SU-DHL-6 (cell line): ENCODE measurements around the gene UBE2D3.

Source experiments
- H2AFZ ChIP-seq: fragments of 200-600 bp; sonication (generic); 2 replicates; pipeline ENCODE4 v1.6.1; 2014; ENCODE audit warnings: low read depth, mild to moderate bottlenecking, moderate library complexity, mixed read lengths, antibody characterized with exemption, low read length; ENCODE audit not compliant: severe bottlenecking
- H3F3A ChIP-seq: fragments of 200-600 bp; shearing (Covaris generic); 2 replicates; pipeline ENCODE4 v1.6.0; 2016; ENCODE audit warnings: antibody characterized with exemption, mild to moderate bottlenecking; ENCODE audit not compliant: insufficient read depth
- H3K27ac ChIP-seq: fragments of 200-600 bp; sonication (generic); 2 replicates; pipeline ENCODE4 v1.5.1; 2016; ENCODE audit warnings: low read depth, mild to moderate bottlenecking, low read length, moderate library complexity, mixed read lengths
- H3K27me3 ChIP-seq: fragments of 200-600 bp; sonication (generic), shearing (Covaris generic); 2 replicates; pipeline ENCODE4 v1.6.0; 2014; ENCODE audit warnings: mild to moderate bottlenecking, low read length
- H3K36me3 ChIP-seq: fragments of 200-600 bp; sonication (generic); 2 replicates; pipeline ENCODE4 v1.6.1; 2014; ENCODE audit warnings: mild to moderate bottlenecking, low read length, mixed read lengths
- H3K4me2 ChIP-seq: fragments of 300-600, 200-600 bp; shearing (Covaris generic), sonication (generic); 2 replicates; pipeline ENCODE4 v1.6.0; 2014; ENCODE audit warnings: low read length, low read depth, mild to moderate bottlenecking; ENCODE audit not compliant: poor library complexity, severe bottlenecking
- H3K4me3 ChIP-seq: fragments of 200-600 bp; sonication (generic); 2 replicates; pipeline ENCODE4 v1.5.1; 2014; ENCODE audit warnings: antibody characterized with exemption, low read length, mild to moderate bottlenecking, mixed read lengths; ENCODE audit not compliant: insufficient read depth, poor library complexity, severe bottlenecking
- H3K79me2 ChIP-seq: fragments of 200-600 bp; sonication (generic); 2 replicates; pipeline ENCODE4 v1.6.1; 2014; ENCODE audit warnings: mild to moderate bottlenecking, low read length, moderate library complexity; ENCODE audit not compliant: insufficient read depth
- H3K9ac ChIP-seq: fragments of 200-600 bp; sonication (generic); 2 replicates; pipeline ENCODE4 v1.7.0; 2014; ENCODE audit warnings: mild to moderate bottlenecking, low read length
- H3K9me2 ChIP-seq: fragments of 200-600 bp; sonication (generic); replicated peaks from 2 replicates; pipeline ENCODE4 v1.6.1; 2014; ENCODE audit warnings: low read length; ENCODE audit not compliant: insufficient read depth
- H3K9me3 ChIP-seq: fragments of 200-600 bp; sonication (generic); 2 replicates; pipeline ENCODE4 v1.6.1; 2014; ENCODE audit warnings: low read length, mixed read lengths; ENCODE audit not compliant: insufficient read depth
- H4K20me1 ChIP-seq: fragments of 200-600 bp; sonication (generic); 2 replicates; pipeline ENCODE4 v1.6.1; 2014; ENCODE audit warnings: low read depth, mild to moderate bottlenecking, antibody characterized with exemption, low read length, moderate library complexity, mixed read lengths
- EZH2phosphoT487 ChIP-seq: fragments of 200-600 bp; sonication (generic), shearing (Covaris generic); conservative IDR thresholded peaks from 2 replicates; pipeline ENCODE4 v1.6.1; 2018; ENCODE audit warnings: mild to moderate bottlenecking, antibody characterized with exemption, low read length, moderate library complexity, mixed read lengths
- TF ChIP-seq, protein P1 (sequence below): fragments of 200-600 bp; sonication (generic); IDR thresholded peaks from one replicate; pipeline ENCODE4 v1.5.1; 2017; ENCODE audit warnings: antibody characterized with exemption, mild to moderate bottlenecking, low read length, moderate library complexity; ENCODE audit not compliant: insufficient read depth, poor library complexity, severe bottlenecking

The UBE2D3 gene

DNA sequence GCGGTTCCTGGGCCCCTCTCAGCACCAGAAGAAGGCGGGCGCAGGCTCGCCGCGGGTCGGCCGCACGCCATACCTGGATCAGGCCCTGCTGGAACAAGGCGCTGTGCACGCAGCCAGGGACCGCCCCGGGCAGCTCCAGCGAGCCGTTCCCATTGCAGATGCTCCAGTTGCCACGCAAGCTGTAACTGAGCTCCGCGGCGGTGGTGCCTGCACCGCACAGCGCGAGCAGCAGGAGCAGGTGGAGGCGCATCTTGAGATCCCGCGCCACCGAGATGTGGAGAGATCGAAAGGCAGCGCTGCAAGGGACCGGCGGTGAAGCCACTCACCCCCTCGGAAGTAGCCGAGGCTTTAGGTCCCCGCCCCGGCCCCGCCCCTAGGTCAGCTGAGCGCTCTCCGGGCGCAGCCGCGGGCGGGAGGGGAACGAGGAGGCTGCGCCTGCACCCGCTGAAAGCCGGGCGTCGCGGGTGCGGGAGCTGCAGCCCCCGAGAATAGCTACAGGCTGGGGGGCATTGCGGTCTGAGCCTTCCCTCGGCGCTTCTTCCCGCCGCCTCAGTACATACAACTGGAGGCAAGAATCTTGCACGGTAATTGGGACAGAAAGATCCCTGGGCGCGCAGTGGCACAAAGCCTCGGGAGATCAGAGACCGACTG, 66.6 kb downstream of the UBE2D3 start, which contains the start of gene MANBA:
MANBA (minus strand) TSS at position 324 of the 651 bp plus-strand sequence; CDS start at position 250, 74 bp downstream.
- Histone ChIP-seq H2AFZ (peak within 1 kb of the TSS; percentile 94), H3F3A (no peaks in the 10 kb centered on the region), H3K9me3 (no peaks in the 10 kb centered on the region), H3K9me2 (no peaks in the 10 kb centered on the region), H3K36me3 (no peaks in the 10 kb centered on the region), H3K79me2 (peaks cover 28% of the 10 kb centered on the region; the same call in 1 of the 2 replicates), H3K9ac (peak within 1 kb of the TSS; percentile 67), H3K27me3 (no peaks in the 10 kb centered on the region), H4K20me1 (no peaks in the 10 kb centered on the region), H3K4me3 (peak within 1 kb of the TSS; percentile 55), H3K4me2 (peak within 1 kb of the TSS; percentile 79), H3K27ac (peak within 1 kb of the TSS; percentile 59)
- TF ChIP-seq EZH2phosphoT487, result no peak
- TF ChIP-seq, protein P1, sequence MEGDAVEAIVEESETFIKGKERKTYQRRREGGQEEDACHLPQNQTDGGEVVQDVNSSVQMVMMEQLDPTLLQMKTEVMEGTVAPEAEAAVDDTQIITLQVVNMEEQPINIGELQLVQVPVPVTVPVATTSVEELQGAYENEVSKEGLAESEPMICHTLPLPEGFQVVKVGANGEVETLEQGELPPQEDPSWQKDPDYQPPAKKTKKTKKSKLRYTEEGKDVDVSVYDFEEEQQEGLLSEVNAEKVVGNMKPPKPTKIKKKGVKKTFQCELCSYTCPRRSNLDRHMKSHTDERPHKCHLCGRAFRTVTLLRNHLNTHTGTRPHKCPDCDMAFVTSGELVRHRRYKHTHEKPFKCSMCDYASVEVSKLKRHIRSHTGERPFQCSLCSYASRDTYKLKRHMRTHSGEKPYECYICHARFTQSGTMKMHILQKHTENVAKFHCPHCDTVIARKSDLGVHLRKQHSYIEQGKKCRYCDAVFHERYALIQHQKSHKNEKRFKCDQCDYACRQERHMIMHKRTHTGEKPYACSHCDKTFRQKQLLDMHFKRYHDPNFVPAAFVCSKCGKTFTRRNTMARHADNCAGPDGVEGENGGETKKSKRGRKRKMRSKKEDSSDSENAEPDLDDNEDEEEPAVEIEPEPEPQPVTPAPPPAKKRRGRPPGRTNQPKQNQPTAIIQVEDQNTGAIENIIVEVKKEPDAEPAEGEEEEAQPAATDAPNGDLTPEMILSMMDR, result no peak

DNA sequence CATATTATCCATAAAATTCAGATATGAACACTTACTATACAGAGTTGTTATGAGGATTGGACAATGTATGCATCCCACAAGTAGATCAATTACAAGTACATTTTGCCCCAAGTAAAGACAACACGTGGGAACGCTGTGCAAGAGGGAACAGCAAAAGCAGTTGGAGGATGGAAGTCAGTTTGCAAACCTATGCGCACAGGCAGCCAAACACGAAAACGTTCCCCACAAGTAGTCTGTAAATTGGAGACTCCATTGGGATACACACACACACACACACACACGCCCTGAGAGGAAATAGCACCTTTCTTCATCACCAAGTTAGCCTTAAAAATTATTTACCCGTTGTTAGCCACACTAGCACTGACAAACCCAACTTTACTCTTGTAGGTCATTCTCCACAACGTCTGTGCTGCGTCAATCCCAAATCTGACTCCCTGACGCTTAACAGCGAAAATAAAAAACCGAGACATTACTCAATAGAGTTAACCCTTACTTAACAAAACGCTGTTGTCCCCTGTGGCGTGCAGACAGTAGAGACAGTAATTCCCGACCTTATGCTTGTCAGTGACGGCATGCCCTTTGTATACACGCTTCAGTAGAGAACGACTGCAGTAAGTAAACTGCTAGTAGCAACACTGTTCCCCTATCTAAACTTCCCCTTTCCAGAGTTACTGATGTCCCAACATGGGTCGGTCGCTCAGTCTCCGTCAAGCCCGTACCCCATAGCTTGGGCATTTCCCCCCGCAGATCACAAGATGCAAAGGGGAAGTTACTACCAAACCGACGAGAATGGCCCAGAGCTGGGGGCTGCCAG, 67.3 kb downstream of the UBE2D3 start:
- H3K9me2 ChIP-seq, result no peaks in the 10 kb centered on the region
- peak overlapping the region; percentile 67 for H3K9ac ChIP-seq
- peak overlapping the region; percentile 55 for H3K4me3 ChIP-seq
- no peaks in the 10 kb centered on the region for H3F3A ChIP-seq
- H3K27me3 ChIP-seq, result no peaks in the 10 kb centered on the region
- no peak for TF ChIP-seq EZH2phosphoT487
- TF ChIP-seq, protein P1, result no peak
- H4K20me1 ChIP-seq, result no peaks in the 10 kb centered on the region
- peak overlapping the region; percentile 79 for H3K4me2 ChIP-seq
- H3K27ac ChIP-seq, result peak overlapping the region; percentile 59
- H3K79me2 ChIP-seq, result peaks cover 28% of the 10 kb centered on the region; the same call in 1 of the 2 replicates
- H3K36me3 ChIP-seq, result no peaks in the 10 kb centered on the region
- H3K9me3 ChIP-seq, result no peaks in the 10 kb centered on the region
- peak overlapping the region; percentile 94 for H2AFZ ChIP-seq

DNA sequence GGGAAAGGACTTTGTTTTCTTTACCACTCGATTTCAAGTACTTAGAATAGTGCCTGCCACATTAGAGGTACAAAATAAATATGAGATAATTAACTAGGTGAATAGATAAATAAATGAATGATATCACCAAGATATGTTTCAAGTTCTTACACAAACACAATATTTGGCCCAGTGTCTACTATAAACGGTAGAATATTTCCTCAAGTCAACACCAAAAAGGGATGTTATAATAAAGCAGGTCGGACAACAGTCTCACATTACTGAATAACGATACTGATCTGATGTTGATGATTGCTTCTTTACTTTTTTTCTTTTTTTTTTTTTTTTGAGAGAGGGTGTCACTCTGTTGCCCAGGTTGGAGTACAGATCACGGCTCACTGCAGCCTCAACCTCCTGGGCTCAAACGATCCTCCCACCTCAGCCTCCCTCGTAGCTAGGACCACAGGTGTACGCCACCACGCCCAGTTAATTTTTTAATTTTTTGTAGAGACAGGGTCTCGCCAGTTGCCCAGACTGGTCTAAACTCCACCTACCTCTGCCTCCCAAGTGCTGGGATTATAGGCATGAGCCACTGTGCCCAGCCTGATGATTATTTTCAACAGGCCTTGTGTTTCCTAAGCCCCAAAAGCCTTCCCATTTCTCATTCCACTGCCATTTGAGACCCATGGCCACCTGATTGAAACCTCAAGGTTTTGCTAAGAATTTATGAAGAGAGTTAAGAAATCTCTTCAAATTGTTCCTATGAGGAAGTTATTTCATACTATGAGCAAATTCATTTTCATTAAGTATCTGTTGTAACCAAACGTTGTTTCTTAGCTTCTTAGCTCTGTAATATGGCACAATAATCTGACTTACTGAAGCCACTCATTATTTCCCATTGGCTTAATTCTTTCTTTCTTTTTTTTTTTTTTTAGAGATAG, 68.8 kb downstream of the UBE2D3 start:
- no peaks in the 10 kb centered on the region for H3K36me3 ChIP-seq
- H3K4me2 ChIP-seq, result no peak overlapping the region
- no peak overlapping the region for H3K4me3 ChIP-seq
- no peak overlapping the region for H3K27ac ChIP-seq
- H3K27me3 ChIP-seq, result no peaks in the 10 kb centered on the region
- no peak overlapping the region for H3K9ac ChIP-seq
- H3K79me2 ChIP-seq, result peaks cover 35% of the 10 kb centered on the region; the same call in 1 of the 2 replicates
- H3K9me3 ChIP-seq, result no peaks in the 10 kb centered on the region
- H2AFZ ChIP-seq, result no peak overlapping the region
- no peaks in the 10 kb centered on the region for H3F3A ChIP-seq
- H4K20me1 ChIP-seq, result no peaks in the 10 kb centered on the region
- TF ChIP-seq, protein P1, result no peak
- TF ChIP-seq EZH2phosphoT487, result no peak
- H3K9me2 ChIP-seq, result no peaks in the 10 kb centered on the region
